KMS-11 (cell line): Measurements from ENCODE around the gene NPC2.

Experiments used
- H2AFZ ChIP-seq: fragments of 200-600 bp; sonication (generic); 2 replicates; pipeline ENCODE4 v1.6.1; 2016; ENCODE audit warnings: antibody characterized with exemption, mixed run types, low read depth
- H3K27ac ChIP-seq: fragments of 200-600 bp; sonication (generic); 2 replicates; pipeline ENCODE4 v1.6.1; 2016; ENCODE audit warnings: mild to moderate bottlenecking, mixed run types
- H3K27me3 ChIP-seq: fragments of 200-600 bp; sonication (generic); 2 replicates; pipeline ENCODE4 v1.6.1; 2017; ENCODE audit warnings: mild to moderate bottlenecking, low read depth, mixed run types, moderate library complexity; ENCODE audit not compliant: insufficient read depth
- H3K36me3 ChIP-seq: fragments of 200-600 bp; sonication (generic); 2 replicates; pipeline ENCODE4 v1.6.1; 2017; ENCODE audit warnings: mild to moderate bottlenecking, mixed run types; ENCODE audit not compliant: insufficient read depth
- H3K4me1 ChIP-seq: fragments of 200-600 bp; sonication (generic); 2 replicates; pipeline ENCODE4 v1.6.1; 2016; ENCODE audit warnings: mild to moderate bottlenecking, low read depth, mixed run types; ENCODE audit not compliant: poor library complexity, severe bottlenecking
- H3K4me2 ChIP-seq: fragments of 200-600 bp; sonication (generic); 2 replicates; pipeline ENCODE4 v1.7.0; 2016; ENCODE audit warnings: mild to moderate bottlenecking, mixed run types
- H3K4me3 ChIP-seq: fragments of 200-600 bp; sonication (generic); IDR thresholded peaks from 2 replicates; pipeline ENCODE4 v1.6.1; 2017; ENCODE audit warnings: low read depth, low read length, mixed read lengths; ENCODE audit not compliant: insufficient read depth
- H3K79me2 ChIP-seq: fragments of 200-600 bp; sonication (generic); 2 replicates; pipeline ENCODE4 v1.6.1; 2016; ENCODE audit warnings: low read depth, mixed run types; ENCODE audit not compliant: insufficient read depth
- H3K9ac ChIP-seq: fragments of 200-600 bp; sonication (generic); 2 replicates; pipeline ENCODE4 v1.6.1; 2016; ENCODE audit warnings: mild to moderate bottlenecking, mixed run types
- H4K20me1 ChIP-seq: fragments of 200-600 bp; sonication (generic); 2 replicates; pipeline ENCODE4 v1.6.1; 2016; ENCODE audit warnings: mild to moderate bottlenecking, mixed run types; ENCODE audit not compliant: insufficient read depth
- TF ChIP-seq, protein P1 (sequence below): fragments of 200-600 bp; sonication (generic); conservative IDR thresholded peaks from 2 replicates; pipeline ENCODE4 v1.6.1; 2017; ENCODE audit warnings: low read depth, mild to moderate bottlenecking, antibody characterized with exemption, low read length, moderate library complexity, mixed read lengths

Gene NPC2

DNA sequence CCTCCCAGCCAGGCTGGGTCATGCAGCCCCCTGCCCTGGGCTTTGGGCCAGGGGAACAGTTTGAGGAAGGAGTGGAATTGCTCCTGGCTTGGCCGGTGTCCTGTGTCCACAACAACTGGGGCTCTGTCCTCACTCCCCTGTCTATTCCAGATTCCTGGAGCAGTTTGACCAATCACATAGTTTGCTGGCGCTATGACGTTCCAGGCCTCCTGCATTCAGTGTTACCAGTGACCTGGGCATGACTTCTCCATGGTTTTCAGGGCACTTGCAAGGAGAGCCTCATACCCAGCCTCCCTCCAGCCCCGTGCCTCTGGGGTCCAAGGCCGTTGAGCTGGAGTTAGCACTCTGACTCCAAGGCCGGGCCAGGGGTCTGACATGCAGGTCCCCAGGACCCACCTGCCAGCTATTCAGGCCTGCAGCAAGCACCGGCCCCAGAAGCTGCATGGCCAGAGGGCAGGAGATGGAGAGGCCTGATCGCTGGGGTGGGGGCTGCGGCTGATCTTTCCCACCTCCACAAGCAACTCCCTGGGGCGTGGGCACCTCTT, 34.7 kb upstream of the NPC2 start:
- Histone ChIP-seq H3K79me2 (no peaks in the 10 kb centered on the region), H3K4me1 (peaks cover 32% of the 10 kb centered on the region), H4K20me1 (no peaks in the 10 kb centered on the region), H3K27me3 (no peaks in the 10 kb centered on the region), H2AFZ (no peak overlapping the region), H3K36me3 (no peaks in the 10 kb centered on the region), H3K27ac (no peak overlapping the region), H3K4me2 (no peak overlapping the region), H3K9ac (no peak overlapping the region), H3K4me3 (no peak overlapping the region)
- TF ChIP-seq, protein P1, sequence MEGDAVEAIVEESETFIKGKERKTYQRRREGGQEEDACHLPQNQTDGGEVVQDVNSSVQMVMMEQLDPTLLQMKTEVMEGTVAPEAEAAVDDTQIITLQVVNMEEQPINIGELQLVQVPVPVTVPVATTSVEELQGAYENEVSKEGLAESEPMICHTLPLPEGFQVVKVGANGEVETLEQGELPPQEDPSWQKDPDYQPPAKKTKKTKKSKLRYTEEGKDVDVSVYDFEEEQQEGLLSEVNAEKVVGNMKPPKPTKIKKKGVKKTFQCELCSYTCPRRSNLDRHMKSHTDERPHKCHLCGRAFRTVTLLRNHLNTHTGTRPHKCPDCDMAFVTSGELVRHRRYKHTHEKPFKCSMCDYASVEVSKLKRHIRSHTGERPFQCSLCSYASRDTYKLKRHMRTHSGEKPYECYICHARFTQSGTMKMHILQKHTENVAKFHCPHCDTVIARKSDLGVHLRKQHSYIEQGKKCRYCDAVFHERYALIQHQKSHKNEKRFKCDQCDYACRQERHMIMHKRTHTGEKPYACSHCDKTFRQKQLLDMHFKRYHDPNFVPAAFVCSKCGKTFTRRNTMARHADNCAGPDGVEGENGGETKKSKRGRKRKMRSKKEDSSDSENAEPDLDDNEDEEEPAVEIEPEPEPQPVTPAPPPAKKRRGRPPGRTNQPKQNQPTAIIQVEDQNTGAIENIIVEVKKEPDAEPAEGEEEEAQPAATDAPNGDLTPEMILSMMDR: no peak

GRCh38 chr14:74526854-74527585, 33.9 kb upstream of the NPC2 start:
- Histone ChIP-seq H3K79me2 (no peaks in the 10 kb centered on the region), H2AFZ (no peak overlapping the region), H4K20me1 (no peaks in the 10 kb centered on the region), H3K9ac (no peak overlapping the region), H3K27me3 (no peaks in the 10 kb centered on the region), H3K4me1 (peaks cover 32% of the 10 kb centered on the region), H3K4me3 (no peak overlapping the region), H3K4me2 (peak overlapping the region; percentile 36; the same call in 1 of the 2 replicates), H3K27ac (no peak overlapping the region), H3K36me3 (no peaks in the 10 kb centered on the region)
- TF ChIP-seq, protein P1: no peak

GRCh38 chr14:74525361-74525851, 32.3 kb upstream of the NPC2 start:
- Histone ChIP-seq H3K36me3 (no peaks in the 10 kb centered on the region), H3K4me3 (no peak overlapping the region), H3K27me3 (no peaks in the 10 kb centered on the region), H3K9ac (no peak overlapping the region), H2AFZ (no peak overlapping the region), H4K20me1 (no peaks in the 10 kb centered on the region), H3K4me1 (peaks cover 32% of the 10 kb centered on the region), H3K79me2 (no peaks in the 10 kb centered on the region), H3K4me2 (peak overlapping the region; percentile 36; the same call in 1 of the 2 replicates), H3K27ac (peak overlapping the region; percentile 46; the same call in 1 of the 2 replicates)
- TF ChIP-seq, protein P1: no peak

- Histone ChIP-seq H3K4me2 (peak overlapping the region; percentile 36; the same call in 1 of the 2 replicates), H3K9ac (no peak overlapping the region), H3K36me3 (no peaks in the 10 kb centered on the region), H2AFZ (no peak overlapping the region), H3K4me1 (peaks cover 32% of the 10 kb centered on the region), H3K79me2 (no peaks in the 10 kb centered on the region), H4K20me1 (no peaks in the 10 kb centered on the region), H3K27me3 (no peaks in the 10 kb centered on the region; the same call in 1 of the 2 replicates), H3K27ac (no peak overlapping the region; the same call in 1 of the 2 replicates), H3K4me3 (no peak overlapping the region)
- TF ChIP-seq, protein P1: no peak
Measured at GRCh38 chr14:74524812-74525135, 31.7 kb upstream of the NPC2 start.
